Mesenchymal stem cell (in vitro differentiated cells and primary cell): Measurements from ENCODE around the gene OPCML.

Experiments used
- DNase-seq: peaks from one replicate; pipeline ENCODE4 v3.0.0-alpha.2; 2013
- H2AFZ ChIP-seq: one replicate; pipeline ENCODE4 v1.6.1; 2013; ENCODE audit warnings: low read depth, mild to moderate bottlenecking, control low read depth, inconsistent platforms, low read length, moderate library complexity
- H2AK5ac ChIP-seq: 2 replicates; pipeline ENCODE4 v1.6.1; 2013; ENCODE audit warnings: low read length, moderate library complexity, mild to moderate bottlenecking, inconsistent platforms; ENCODE audit not compliant: severe bottlenecking
- H2BK120ac ChIP-seq: one replicate; pipeline ENCODE4 v1.6.1; 2013; ENCODE audit warnings: low read depth, mild to moderate bottlenecking, inconsistent platforms, low read length, moderate library complexity
- H2BK12ac ChIP-seq, 2 experiments: one replicate each; pipeline ENCODE4 v1.6.1; 2013; ENCODE audit warnings: inconsistent platforms in 2 of 2, low read length in 2 of 2, mild to moderate bottlenecking in 2 of 2, moderate library complexity in 2 of 2, control low read depth in 1 of 2
- H2BK15ac ChIP-seq: one replicate; pipeline ENCODE4 v1.6.1; 2013; ENCODE audit warnings: mild to moderate bottlenecking, low read depth, inconsistent platforms; ENCODE audit not compliant: poor library complexity, severe bottlenecking
- H2BK5ac ChIP-seq: 2 replicates; pipeline ENCODE4 v1.6.1; 2013; ENCODE audit warnings: low read depth, mild to moderate bottlenecking, low read length, control low read depth, inconsistent platforms; ENCODE audit not compliant: poor library complexity, severe bottlenecking
- H3K14ac ChIP-seq, 2 experiments: one replicate each; pipeline ENCODE4 v1.6.1; 2013; ENCODE audit warnings: inconsistent platforms in 2 of 2, low read length in 2 of 2, control low read depth in 1 of 2, mild to moderate bottlenecking in 1 of 2, moderate library complexity in 1 of 2
- H3K18ac ChIP-seq, 2 experiments: one replicate each; pipeline ENCODE4 v1.6.1; 2013; ENCODE audit warnings: inconsistent platforms in 2 of 2, low read length in 2 of 2, control low read depth in 1 of 2, low read depth in 1 of 2, mild to moderate bottlenecking in 1 of 2
- H3K23ac ChIP-seq, 2 experiments: one replicate each; pipeline ENCODE4 v1.6.1; 2013; ENCODE audit warnings: inconsistent platforms in 2 of 2, low read length in 2 of 2, mild to moderate bottlenecking in 2 of 2, moderate library complexity in 2 of 2, control low read depth in 1 of 2
- H3K27ac ChIP-seq: 2 replicates; pipeline ENCODE4 v1.5.1; 2013; ENCODE audit warnings: mild to moderate bottlenecking, moderate library complexity, low read length, control low read depth, inconsistent platforms; ENCODE audit not compliant: poor library complexity, severe bottlenecking
- H3K27me3 ChIP-seq, 2 experiments: 2 replicates each; pipeline versions ENCODE4 v1.6.1 to v1.7.0; 2013; ENCODE audit warnings: low read length in 2 of 2, mild to moderate bottlenecking in 2 of 2, moderate library complexity in 2 of 2, control low read depth in 1 of 2, inconsistent platforms in 1 of 2; ENCODE audit not compliant: control insufficient read depth in 1 of 2, insufficient read depth in 1 of 2
- H3K36me3 ChIP-seq, 2 experiments: 2 replicates each; pipeline versions ENCODE4 v1.6.1 to v1.7.0; 2013; ENCODE audit warnings: low read length in 2 of 2, control low read depth in 1 of 2, inconsistent platforms in 1 of 2, low read depth in 1 of 2, mild to moderate bottlenecking in 1 of 2; ENCODE audit not compliant: insufficient read depth in 2 of 2, control insufficient read depth in 1 of 2
- H3K4ac ChIP-seq, 2 experiments: one replicate each; pipeline ENCODE4 v1.6.1; 2013; ENCODE audit warnings: inconsistent platforms in 2 of 2, low read length in 2 of 2, mild to moderate bottlenecking in 2 of 2, moderate library complexity in 2 of 2, control low read depth in 1 of 2, low read depth in 1 of 2
- H3K4me1 ChIP-seq: 2 replicates; pipeline ENCODE4 v1.6.1; 2013; ENCODE audit warnings: low read depth, low read length, control low read depth; ENCODE audit not compliant: control insufficient read depth, insufficient read depth
- H3K4me2 ChIP-seq: 2 replicates; pipeline ENCODE4 v1.6.1; 2013; ENCODE audit warnings: low read length, mild to moderate bottlenecking, inconsistent platforms; ENCODE audit not compliant: poor library complexity, severe bottlenecking
- H3K4me3 ChIP-seq, 2 experiments: 2 replicates each; pipeline versions ENCODE4 v1.5.1 to v1.7.0; 2013; ENCODE audit warnings: low read length in 2 of 2, mild to moderate bottlenecking in 2 of 2, control low read depth in 1 of 2, low read depth in 1 of 2; ENCODE audit not compliant: insufficient read depth in 1 of 2
- H3K79me1 ChIP-seq: replicated peaks from 2 replicates; pipeline ENCODE4 v1.6.1; 2013; ENCODE audit warnings: mild to moderate bottlenecking, control low read depth, low read length, inconsistent platforms; ENCODE audit not compliant: poor library complexity, severe bottlenecking
- H3K9ac ChIP-seq: 2 replicates; pipeline ENCODE4 v1.7.0; 2013; ENCODE audit warnings: mild to moderate bottlenecking, low read length, moderate library complexity
- H3K9me3 ChIP-seq: 2 replicates; pipeline ENCODE4 v1.7.0; 2013; ENCODE audit warnings: mild to moderate bottlenecking, low read length; ENCODE audit not compliant: control insufficient read depth
- H4K8ac ChIP-seq: one replicate; pipeline ENCODE4 v1.6.1; 2013; ENCODE audit warnings: inconsistent platforms, mild to moderate bottlenecking, low read length, moderate library complexity
- H4K91ac ChIP-seq: one replicate; pipeline ENCODE4 v1.6.1; 2013; ENCODE audit warnings: mild to moderate bottlenecking, low read length, inconsistent platforms
- WGBS: methylation state at CpG from one replicate; pipeline ENCODE4 v1.1.7; 2013; ENCODE audit warnings: mixed read lengths; 5-methylcytosine and 5-hydroxymethylcytosine counted together

Gene OPCML

GRCh38 chr11:133576351-133576750 lies 44.0 kb upstream of the OPCML start:
- Histone ChIP-seq H2BK120ac (no peak overlapping the region), H3K23ac (no peak overlapping the region), H3K36me3 (no peaks in the 10 kb centered on the region), H4K8ac (no peak overlapping the region), H2BK12ac (no peak overlapping the region), H3K9ac (no peak overlapping the region), H2BK15ac (no peak overlapping the region), H2AK5ac (no peak overlapping the region), H4K91ac (no peak overlapping the region), H3K14ac (no peak overlapping the region), H3K27ac (no peak overlapping the region), H3K79me1 (no peaks in the 10 kb centered on the region), H3K4me3 (no peak overlapping the region), H3K18ac (no peak overlapping the region), H3K4me1 (no peaks in the 10 kb centered on the region), H3K9me3 (no peaks in the 10 kb centered on the region), H3K27me3 (no peaks in the 10 kb centered on the region), H3K4ac (no peak overlapping the region), H3K4me2 (no peak overlapping the region), H2AFZ (no peak overlapping the region), H2BK5ac (no peak overlapping the region)
- 67% methylated on average over 16 of the region's 16 CpGs for WGBS
- DNase-seq = no peak

- Histone ChIP-seq H3K4ac (no peak overlapping the region), H2BK15ac (no peak overlapping the region), H2BK12ac (no peak overlapping the region), H3K18ac (no peak overlapping the region), H3K14ac (no peak overlapping the region), H3K27ac (no peak overlapping the region), H3K27me3 (no peaks in the 10 kb centered on the region), H3K4me3 (no peak overlapping the region), H2AK5ac (no peak overlapping the region), H3K36me3 (no peaks in the 10 kb centered on the region), H4K91ac (no peak overlapping the region), H2BK120ac (no peak overlapping the region), H3K4me2 (no peak overlapping the region), H2AFZ (no peak overlapping the region), H3K23ac (no peak overlapping the region), H4K8ac (no peak overlapping the region), H3K9ac (no peak overlapping the region), H2BK5ac (no peak overlapping the region), H3K4me1 (no peaks in the 10 kb centered on the region), H3K9me3 (no peaks in the 10 kb centered on the region), H3K79me1 (no peaks in the 10 kb centered on the region)
- WGBS = 50% methylated on average over 1 of the region's 1 CpG
- no peak for DNase-seq
Observed at GRCh38 chr11:133573081-133573480, 40.8 kb upstream of the OPCML start.

- H4K91ac ChIP-seq = no peak overlapping the region
- H3K14ac ChIP-seq = no peak overlapping the region
- H3K27me3 ChIP-seq = no peaks in the 10 kb centered on the region
- no peak overlapping the region for H3K18ac ChIP-seq
- no peak overlapping the region for H2AFZ ChIP-seq
- no peak for DNase-seq
- H3K4me3 ChIP-seq = no peak overlapping the region
- no peak overlapping the region for H2BK120ac ChIP-seq
- H2BK12ac ChIP-seq = no peak overlapping the region
- H2AK5ac ChIP-seq = no peak overlapping the region
- H3K9ac ChIP-seq = no peak overlapping the region
- no peaks in the 10 kb centered on the region for H3K9me3 ChIP-seq
- no peak overlapping the region for H3K4ac ChIP-seq
- H2BK15ac ChIP-seq = no peak overlapping the region
- H4K8ac ChIP-seq = no peak overlapping the region
- H3K23ac ChIP-seq = no peak overlapping the region
- no peaks in the 10 kb centered on the region for H3K79me1 ChIP-seq
- WGBS = 96% methylated on average over 2 of the region's 4 CpGs
- no peak overlapping the region for H2BK5ac ChIP-seq
- no peaks in the 10 kb centered on the region for H3K36me3 ChIP-seq
- no peak overlapping the region for H3K27ac ChIP-seq
- H3K4me1 ChIP-seq = no peaks in the 10 kb centered on the region
- H3K4me2 ChIP-seq = no peak overlapping the region
Observed at GRCh38 chr11:133570376-133570775, 38.1 kb upstream of the OPCML start.

- no peak overlapping the region for H4K8ac ChIP-seq
- no peak overlapping the region for H2BK12ac ChIP-seq
- H3K18ac ChIP-seq = no peak overlapping the region
- no peak overlapping the region for H3K4me3 ChIP-seq
- no peak overlapping the region for H2BK5ac ChIP-seq
- no peaks in the 10 kb centered on the region for H3K27me3 ChIP-seq
- H3K9me3 ChIP-seq = no peaks in the 10 kb centered on the region
- no peaks in the 10 kb centered on the region for H3K4me1 ChIP-seq
- H2BK15ac ChIP-seq = no peak overlapping the region
- H3K4ac ChIP-seq = no peak overlapping the region
- H4K91ac ChIP-seq = no peak overlapping the region
- no peak overlapping the region for H2AFZ ChIP-seq
- no peak for DNase-seq
- H2BK120ac ChIP-seq = no peak overlapping the region
- H3K23ac ChIP-seq = no peak overlapping the region
- H3K27ac ChIP-seq = no peak overlapping the region
- no peaks in the 10 kb centered on the region for H3K79me1 ChIP-seq
- no peaks in the 10 kb centered on the region for H3K36me3 ChIP-seq
- H3K14ac ChIP-seq = no peak overlapping the region
- H3K9ac ChIP-seq = no peak overlapping the region
- 61% methylated on average over 4 of the region's 7 CpGs for WGBS
- H3K4me2 ChIP-seq = no peak overlapping the region
- H2AK5ac ChIP-seq = no peak overlapping the region
Observed at GRCh38 chr11:133563505-133564025, 31.3 kb upstream of the OPCML start.
